GM06990 (cell line): ENCODE measurements around the gene SLCO1B1.
A peak's percentile ranks its signal among the peaks of the same experiment; 100 is the strongest.

ENCODE experiments used
- DNase-seq: peaks from one replicate; pipeline ENCODE4 v3.0.0-alpha.2; 2011; ENCODE audit not compliant: insufficient read length; ENCODE audit errors: extremely low read depth
- H3K27me3 ChIP-seq: replicated peaks from 2 replicates; pipeline ENCODE4 v1.6.0; 2011; ENCODE audit warnings: low read length; ENCODE audit not compliant: control insufficient read depth, insufficient read depth
- H3K36me3 ChIP-seq: 2 replicates; pipeline ENCODE4 v1.5.1; 2011; ENCODE audit warnings: low read length; ENCODE audit not compliant: control insufficient read depth, insufficient read depth
- H3K4me3 ChIP-seq: replicated peaks from 2 replicates; pipeline ENCODE4 v1.5.1; 2011; ENCODE audit warnings: low read depth, mild to moderate bottlenecking, control low read depth, low read length
- TF ChIP-seq, protein P1 (sequence below): IDR thresholded peaks from 2 replicates; pipeline ENCODE4 v1.5.1; 2011; ENCODE audit warnings: low read length, control low read depth, mild to moderate bottlenecking, inconsistent platforms; ENCODE audit not compliant: insufficient read depth, poor library complexity, severe bottlenecking

SLCO1B1 gene

DNA sequence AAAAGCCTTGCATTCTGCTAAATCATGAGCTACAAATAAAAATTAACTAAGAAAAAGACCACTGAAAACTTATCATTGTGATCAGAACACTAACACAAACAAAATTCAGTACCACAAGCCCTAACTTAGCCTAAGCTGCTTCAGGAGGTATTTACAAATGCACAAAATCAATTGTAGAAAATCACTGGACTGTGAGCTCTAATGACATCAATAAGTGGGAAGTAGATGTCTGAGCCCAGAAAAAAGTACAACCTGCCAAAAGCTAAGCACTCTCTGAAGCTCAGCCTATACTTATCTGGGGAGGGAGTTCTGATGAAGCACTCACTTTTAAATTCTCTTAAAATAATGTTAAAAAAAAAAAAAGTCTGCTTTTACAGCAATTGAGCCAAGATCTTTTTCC is 92.9 kb downstream of the SLCO1B1 start:
- TF ChIP-seq, protein P1, sequence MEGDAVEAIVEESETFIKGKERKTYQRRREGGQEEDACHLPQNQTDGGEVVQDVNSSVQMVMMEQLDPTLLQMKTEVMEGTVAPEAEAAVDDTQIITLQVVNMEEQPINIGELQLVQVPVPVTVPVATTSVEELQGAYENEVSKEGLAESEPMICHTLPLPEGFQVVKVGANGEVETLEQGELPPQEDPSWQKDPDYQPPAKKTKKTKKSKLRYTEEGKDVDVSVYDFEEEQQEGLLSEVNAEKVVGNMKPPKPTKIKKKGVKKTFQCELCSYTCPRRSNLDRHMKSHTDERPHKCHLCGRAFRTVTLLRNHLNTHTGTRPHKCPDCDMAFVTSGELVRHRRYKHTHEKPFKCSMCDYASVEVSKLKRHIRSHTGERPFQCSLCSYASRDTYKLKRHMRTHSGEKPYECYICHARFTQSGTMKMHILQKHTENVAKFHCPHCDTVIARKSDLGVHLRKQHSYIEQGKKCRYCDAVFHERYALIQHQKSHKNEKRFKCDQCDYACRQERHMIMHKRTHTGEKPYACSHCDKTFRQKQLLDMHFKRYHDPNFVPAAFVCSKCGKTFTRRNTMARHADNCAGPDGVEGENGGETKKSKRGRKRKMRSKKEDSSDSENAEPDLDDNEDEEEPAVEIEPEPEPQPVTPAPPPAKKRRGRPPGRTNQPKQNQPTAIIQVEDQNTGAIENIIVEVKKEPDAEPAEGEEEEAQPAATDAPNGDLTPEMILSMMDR, result no peak
- DNase-seq, result no peak
- Histone ChIP-seq H3K4me3 (no peak overlapping the region), H3K27me3 (no peaks in the 10 kb centered on the region), H3K36me3 (no peaks in the 10 kb centered on the region)

DNA sequence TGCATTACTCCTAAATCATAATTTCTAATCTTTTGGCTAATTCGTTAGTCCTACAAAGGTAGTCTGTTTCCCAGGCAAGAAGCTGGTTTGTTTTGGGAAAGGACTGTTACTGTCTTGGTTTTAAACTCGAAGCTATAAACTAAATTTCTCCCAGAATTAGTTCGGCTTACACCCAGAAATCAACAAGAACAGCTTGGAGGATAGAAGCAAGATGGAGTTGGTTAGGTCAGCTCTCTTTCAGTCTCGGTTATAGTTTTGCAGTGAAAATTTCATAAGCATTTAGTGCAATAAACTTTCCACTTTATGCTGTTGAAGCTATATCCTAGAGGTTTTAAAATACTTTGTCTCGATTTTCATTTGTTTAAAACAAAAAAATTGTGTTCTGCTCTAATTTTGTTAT is 103.4 kb downstream of the SLCO1B1 start:
- DNase-seq, result no peak
- no peaks in the 10 kb centered on the region for H3K36me3 ChIP-seq
- H3K27me3 ChIP-seq, result no peaks in the 10 kb centered on the region
- no peak overlapping the region for H3K4me3 ChIP-seq
- TF ChIP-seq, protein P1, result no peak

DNA sequence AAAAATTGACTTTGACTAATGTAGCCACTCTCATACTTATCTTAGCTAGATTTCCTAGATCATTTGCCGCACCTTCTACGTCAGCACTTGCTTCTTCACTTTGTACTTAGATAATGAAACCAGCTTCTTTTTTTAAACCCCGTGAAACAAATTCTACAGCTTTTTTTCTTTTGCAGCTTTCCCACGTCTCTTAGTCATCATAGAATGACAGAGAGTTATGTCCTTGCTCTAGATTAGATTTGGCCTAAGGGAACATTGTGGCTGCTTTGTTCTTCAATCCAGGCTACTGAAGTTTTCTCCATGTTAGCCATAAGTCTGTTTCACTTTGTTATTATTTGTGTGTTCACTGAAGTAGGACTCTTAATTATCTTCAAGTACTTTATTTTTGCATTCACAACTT is 108.9 kb downstream of the SLCO1B1 start:
- Histone ChIP-seq H3K4me3 (no peak overlapping the region), H3K36me3 (no peaks in the 10 kb centered on the region), H3K27me3 (no peaks in the 10 kb centered on the region)
- DNase-seq, result no peak
- TF ChIP-seq, protein P1, result no peak

GRCh38 chr12:21248679-21249078 is 117.7 kb downstream of the SLCO1B1 start:
- H3K4me3 ChIP-seq, result no peak overlapping the region
- no peak for DNase-seq
- no peaks in the 10 kb centered on the region for H3K36me3 ChIP-seq
- TF ChIP-seq, protein P1, result peak; percentile 12
- no peaks in the 10 kb centered on the region for H3K27me3 ChIP-seq

DNA sequence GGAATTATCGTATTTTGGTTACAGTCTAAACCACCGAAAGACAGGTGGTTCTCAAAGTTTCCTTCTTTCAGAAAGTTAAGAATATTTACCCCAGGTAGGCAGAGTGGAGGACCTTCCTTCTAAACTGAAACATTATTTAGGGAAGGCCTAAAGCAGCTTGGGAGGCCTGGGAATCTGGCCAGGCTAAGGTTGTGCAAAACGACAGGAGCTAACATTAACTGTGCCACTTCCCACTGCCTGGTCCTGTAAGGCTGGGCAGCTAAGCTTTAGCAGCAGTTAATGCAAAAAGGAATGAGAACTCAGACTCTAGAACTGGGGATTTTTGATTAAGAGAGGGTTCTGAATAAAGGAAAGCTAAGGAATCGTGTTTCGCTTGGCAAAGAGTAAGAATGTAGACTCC is 121.1 kb downstream of the SLCO1B1 start:
- TF ChIP-seq, protein P1, result no peak
- Histone ChIP-seq H3K36me3 (no peaks in the 10 kb centered on the region), H3K4me3 (no peak overlapping the region), H3K27me3 (no peaks in the 10 kb centered on the region)
- DNase-seq, result no peak

DNA sequence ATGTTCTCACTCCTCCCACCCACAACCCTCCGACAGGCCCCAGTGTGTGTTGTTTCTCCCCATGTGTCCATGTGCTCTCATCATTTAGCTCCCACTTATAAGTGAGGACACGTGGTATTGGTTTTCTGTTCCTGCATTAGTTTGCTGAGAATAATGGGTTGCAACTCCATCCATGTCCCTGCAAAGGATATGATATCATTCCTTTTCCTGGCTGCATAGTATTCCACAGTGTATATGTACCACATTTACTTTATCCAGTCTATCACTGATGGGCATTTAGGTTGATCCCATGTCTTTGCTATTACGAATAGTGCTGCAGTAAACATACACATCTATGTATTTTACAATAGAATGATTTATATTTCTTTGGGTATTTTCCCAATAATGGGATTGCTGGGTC is 126.2 kb downstream of the SLCO1B1 start:
- no peak for DNase-seq
- TF ChIP-seq, protein P1, result no peak
- no peaks in the 10 kb centered on the region for H3K36me3 ChIP-seq
- no peaks in the 10 kb centered on the region for H3K27me3 ChIP-seq
- H3K4me3 ChIP-seq, result no peak overlapping the region
